Upper lobe of left lung (tissue), 4 donors: Measurements from ENCODE around the gene STX2.

ENCODE experiments used
- CTCF ChIP-seq, 6 experiments: fragments of 450-650 bp in 4 of 6; fragments of 200-600 bp in 2 of 6; sonication (generic) in 2 of 6; IDR thresholded peaks; one replicate each; pipeline ENCODE4 v1.5.1; 2016 to 2019; ENCODE audit warnings: antibody characterized with exemption in 6 of 6
- EP300 ChIP-seq, 4 donors: sonication (generic); formaldehyde crosslinking; IDR thresholded peaks; one replicate each; pipeline ENCODE4 v1.5.1; 2017; ENCODE audit warnings: antibody characterized with exemption in 4 of 4, control low read depth in 2 of 4
- POLR2A ChIP-seq, 4 donors: fragments of 450-650 bp; IDR thresholded peaks; one replicate each; pipeline ENCODE4 v1.5.1; 2016 to 2017; ENCODE audit warnings: antibody characterized with exemption in 4 of 4, mild to moderate bottlenecking in 2 of 4
- POLR2AphosphoS5 ChIP-seq, 2 donors: sonication (generic); formaldehyde crosslinking; IDR thresholded peaks; one replicate each; pipeline ENCODE4 v1.5.1; 2017; ENCODE audit warnings: antibody characterized with exemption in 2 of 2

- TF ChIP-seq CTCF (IDR thresholded peaks at IDR 0.05) (no peak), EP300 (IDR thresholded peaks at IDR 0.05) (no peak), POLR2A (IDR thresholded peaks at IDR 0.05) (no peak), POLR2AphosphoS5 (IDR thresholded peaks at IDR 0.05) (no peak)
Measured at GRCh38 chr12:130858084-130858483, 19.0 kb upstream of the STX2 start.
